ENCODE measurements around the gene SNCAIP. TPM values are rescaled to one million over a fixed set of nuclear protein-coding genes. Genes with fewer than 3 reads are reported as not detected.
"Not testable (repeated sequence)": the region's sequence is repeated elsewhere in the genome, so short reads cannot be mapped to it uniquely, and the experiment has no call there.

Gene SNCAIP
- total RNA-seq, 4 donors from 2014 or later, result 0.88 to 13.0 (median 2.9) TPM

DNA sequence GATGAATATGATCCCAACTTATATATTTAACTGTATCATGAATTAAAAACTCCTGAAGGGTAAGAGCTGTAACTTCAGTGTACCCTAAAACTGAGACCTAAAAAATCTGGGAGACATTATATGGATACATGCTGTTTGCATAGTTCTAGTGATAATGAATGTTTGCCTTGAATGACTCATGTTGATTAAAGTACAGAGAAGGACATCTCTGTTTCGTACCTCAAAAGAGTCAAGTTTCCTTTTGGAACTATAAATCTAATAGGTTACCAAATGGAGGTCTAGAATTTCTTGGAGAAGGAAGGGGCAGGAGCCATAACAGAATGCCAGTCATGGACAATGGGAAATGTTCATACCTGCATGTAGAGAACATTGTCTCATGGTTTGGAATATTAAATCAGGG is 168.1 kb downstream of the SNCAIP start:
- intact Hi-C loops (cut with DNase I; ENCODE audit: low total_unique reads), result no loop called here
- 54 to 70% methylated on average over 1 of the region's 1 CpG for WGBS, 2 donors
- DNase-seq (ENCODE audit: low spot score in 2 of 2), result no peak
- TF ChIP-seq, protein P1, sequence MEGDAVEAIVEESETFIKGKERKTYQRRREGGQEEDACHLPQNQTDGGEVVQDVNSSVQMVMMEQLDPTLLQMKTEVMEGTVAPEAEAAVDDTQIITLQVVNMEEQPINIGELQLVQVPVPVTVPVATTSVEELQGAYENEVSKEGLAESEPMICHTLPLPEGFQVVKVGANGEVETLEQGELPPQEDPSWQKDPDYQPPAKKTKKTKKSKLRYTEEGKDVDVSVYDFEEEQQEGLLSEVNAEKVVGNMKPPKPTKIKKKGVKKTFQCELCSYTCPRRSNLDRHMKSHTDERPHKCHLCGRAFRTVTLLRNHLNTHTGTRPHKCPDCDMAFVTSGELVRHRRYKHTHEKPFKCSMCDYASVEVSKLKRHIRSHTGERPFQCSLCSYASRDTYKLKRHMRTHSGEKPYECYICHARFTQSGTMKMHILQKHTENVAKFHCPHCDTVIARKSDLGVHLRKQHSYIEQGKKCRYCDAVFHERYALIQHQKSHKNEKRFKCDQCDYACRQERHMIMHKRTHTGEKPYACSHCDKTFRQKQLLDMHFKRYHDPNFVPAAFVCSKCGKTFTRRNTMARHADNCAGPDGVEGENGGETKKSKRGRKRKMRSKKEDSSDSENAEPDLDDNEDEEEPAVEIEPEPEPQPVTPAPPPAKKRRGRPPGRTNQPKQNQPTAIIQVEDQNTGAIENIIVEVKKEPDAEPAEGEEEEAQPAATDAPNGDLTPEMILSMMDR (IDR thresholded peaks at IDR 0.05), result no peak
- no peak for TF ChIP-seq POLR2A (IDR thresholded peaks at IDR 0.05)
- H3K4me3 ChIP-seq (ENCODE audit: low read depth, poor library complexity, severe bottlenecking), result no peak overlapping the region

DNA sequence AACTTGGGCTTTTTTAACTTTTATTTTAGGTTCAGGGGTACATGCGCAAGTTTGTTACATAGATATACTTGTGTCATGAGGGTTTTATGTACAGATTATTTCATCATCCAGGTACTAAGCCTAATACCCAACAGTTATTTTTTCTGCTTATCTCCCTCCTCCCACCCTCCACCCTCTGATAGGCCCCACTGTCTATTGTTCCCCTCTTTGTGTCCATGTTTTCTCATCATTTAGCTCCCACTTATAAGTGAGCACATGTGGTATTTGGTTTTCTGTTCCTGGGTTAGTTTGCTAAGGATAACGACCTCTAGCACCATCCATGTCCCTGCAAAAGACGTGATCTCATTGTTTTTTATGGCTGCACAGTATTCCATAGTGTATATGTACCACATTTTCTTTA is 172.1 kb downstream of the SNCAIP start:
- H3K4me3 ChIP-seq (ENCODE audit: low read depth, poor library complexity, severe bottlenecking), result no peak overlapping the region
- no peak for DNase-seq (ENCODE audit: low spot score in 2 of 2)
- WGBS, 2 donors, result 91 to 97% methylated on average over 3 of the region's 3 CpGs
- intact Hi-C loops (cut with DNase I; ENCODE audit: low total_unique reads), result no loop called here
- TF ChIP-seq, protein P1 (IDR thresholded peaks at IDR 0.05), result no peak
- TF ChIP-seq POLR2A (IDR thresholded peaks at IDR 0.05), result no peak

DNA sequence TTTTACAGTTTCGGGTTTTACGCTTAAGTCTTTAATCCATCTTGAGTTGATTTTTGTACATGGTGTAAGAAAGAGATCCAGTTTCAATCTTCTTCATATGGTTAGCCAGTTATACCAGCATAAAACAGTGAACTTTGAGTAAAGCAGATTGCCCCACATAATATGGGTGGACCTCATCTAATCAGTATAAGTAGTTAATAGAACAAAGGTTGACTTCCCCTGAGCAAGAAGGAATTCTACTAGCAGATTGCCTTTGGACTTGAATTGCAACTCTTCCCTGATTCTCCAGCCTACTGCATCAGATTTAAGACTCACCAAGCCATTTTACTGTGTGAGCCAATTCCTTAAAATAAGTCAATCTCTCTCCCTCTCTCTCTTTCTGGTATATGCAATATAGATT is 173.2 kb downstream of the SNCAIP start:
- 88 to 92% methylated on average over 2 of the region's 2 CpGs for WGBS, 2 donors
- TF ChIP-seq, protein P1 (IDR thresholded peaks at IDR 0.05), result no peak
- no peak for TF ChIP-seq POLR2A (IDR thresholded peaks at IDR 0.05)
- intact Hi-C loops (cut with DNase I; ENCODE audit: low total_unique reads), result loop anchor here (5.0 kb wide), 1 partner anchor 1927 kb away; no protein-coding TSS in a partner anchor
- DNase-seq (ENCODE audit: low spot score in 2 of 2), result no peak
- H3K4me3 ChIP-seq (ENCODE audit: low read depth, poor library complexity, severe bottlenecking), result no peak overlapping the region

DNA sequence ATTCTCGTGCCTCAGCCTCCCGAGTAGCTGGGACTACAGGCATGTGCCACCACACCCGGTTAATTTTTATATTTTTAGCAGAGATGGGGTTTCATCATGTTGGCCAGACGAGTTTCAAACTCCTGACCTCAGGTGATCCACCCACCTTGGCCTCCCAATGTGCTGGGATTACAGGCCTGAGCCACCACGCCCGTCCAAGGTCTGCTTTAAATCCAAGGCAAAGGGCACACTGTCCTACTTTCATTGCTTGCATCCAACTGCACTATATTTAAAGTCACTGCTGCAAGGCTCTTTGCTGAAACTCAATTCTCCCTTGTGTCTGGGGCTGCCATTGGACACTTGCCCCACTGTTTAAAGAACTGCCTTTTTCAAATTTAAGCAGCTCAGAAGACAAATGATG is 174.6 kb downstream of the SNCAIP start:
- intact Hi-C loops (cut with DNase I; ENCODE audit: low total_unique reads), result loop anchor here (5.0 kb wide), 1 partner anchor 1926 kb away; no protein-coding TSS in a partner anchor
- H3K4me3 ChIP-seq (ENCODE audit: low read depth, poor library complexity, severe bottlenecking); DNase-seq (ENCODE audit: low spot score in 2 of 2): not testable (repeated sequence)
- WGBS, 2 donors, result 87 to 88% methylated on average over 6 of the region's 6 CpGs

DNA sequence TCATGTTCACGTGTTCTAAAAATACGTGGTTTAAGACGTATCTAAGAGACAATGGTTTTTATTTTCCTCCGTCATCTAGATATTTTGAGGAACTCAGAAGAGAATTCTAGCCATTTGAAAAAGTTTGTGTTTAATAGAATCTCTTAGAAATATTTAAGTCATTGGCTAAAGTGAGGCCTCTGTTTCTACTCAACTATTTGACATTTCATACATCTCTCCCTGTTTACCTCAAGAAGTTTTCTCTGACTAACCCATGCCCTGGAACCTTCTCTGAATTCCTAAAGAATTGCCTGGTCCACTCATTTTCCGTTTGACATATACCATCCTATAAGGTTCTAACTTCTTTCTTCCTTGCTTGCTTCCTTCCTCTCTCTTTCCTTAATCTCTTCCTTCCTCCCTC is 178.7 kb downstream of the SNCAIP start:
- intact Hi-C loops (cut with DNase I; ENCODE audit: low total_unique reads), result no loop called here
- TF ChIP-seq POLR2A (IDR thresholded peaks at IDR 0.05), result no peak
- TF ChIP-seq, protein P1 (IDR thresholded peaks at IDR 0.05), result no peak
- no peak for DNase-seq (ENCODE audit: low spot score in 2 of 2)
- no peak overlapping the region for H3K4me3 ChIP-seq (ENCODE audit: low read depth, poor library complexity, severe bottlenecking)
- WGBS, 2 donors, result 85 to 89% methylated on average over 5 of the region's 5 CpGs

DNA sequence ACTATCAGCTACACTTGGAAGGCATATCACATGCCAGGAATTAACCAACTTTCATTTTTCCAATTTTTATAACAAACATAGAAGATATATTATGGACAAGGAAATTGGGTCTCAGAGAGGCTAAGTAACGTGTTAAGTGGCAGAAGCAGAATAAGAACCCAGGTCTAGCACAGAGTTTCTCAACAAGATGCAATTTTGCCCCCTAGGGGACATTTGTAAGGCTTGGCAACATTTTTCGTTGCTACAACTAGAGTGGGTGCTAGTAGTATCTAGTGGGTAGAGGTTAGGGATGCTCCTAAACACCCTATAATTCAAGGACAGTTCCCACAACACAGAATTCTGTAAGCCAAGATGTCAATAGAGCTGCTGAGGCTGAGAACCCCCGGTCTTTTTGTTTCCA is 180.6 kb downstream of the SNCAIP start:
- no peak overlapping the region for H3K4me3 ChIP-seq (ENCODE audit: low read depth, poor library complexity, severe bottlenecking)
- DNase-seq (ENCODE audit: low spot score in 2 of 2), result no peak
- intact Hi-C loops (cut with DNase I; ENCODE audit: low total_unique reads), result no loop called here
- WGBS, 2 donors, result 50 to 51% methylated on average over 3 of the region's 3 CpGs
- TF ChIP-seq, protein P1 (IDR thresholded peaks at IDR 0.05), result no peak
- TF ChIP-seq POLR2A (IDR thresholded peaks at IDR 0.05), result no peak

Data from lower leg skin (tissue), 4 donors.